GM21381 (cell line): ENCODE results near the gene CCDC102A.

Experiments used
- ATAC-seq: cut with Tn5 transposase; IDR thresholded peaks from one replicate; pipeline ENCODE4 v1.9.1; 2021; ENCODE audit warnings: mild to moderate bottlenecking, moderate library complexity; ENCODE audit not compliant: unreplicated experiment

The CCDC102A gene

GRCh38 chr16:57479976-57480753 is 56.2 kb downstream of the CCDC102A start:
- no peak for ATAC-seq

- no peak for ATAC-seq
Observed at GRCh38 chr16:57479205-57479975, 57.0 kb downstream of the CCDC102A start.

GRCh38 chr16:57478396-57479204 is 57.8 kb downstream of the CCDC102A start:
- no peak for ATAC-seq

- no peak for ATAC-seq
Observed at GRCh38 chr16:57477531-57478202, 58.7 kb downstream of the CCDC102A start.

- ATAC-seq, result no peak
Observed at GRCh38 chr16:57476546-57477410, 59.6 kb downstream of the CCDC102A start.

- peak; percentile 92 for ATAC-seq
Observed at GRCh38 chr16:57475711-57476339, 60.5 kb downstream of the CCDC102A start.

GRCh38 chr16:57474671-57475661 is 61.4 kb downstream of the CCDC102A start:
- ATAC-seq, result no peak

- no peak for ATAC-seq
Observed at GRCh38 chr16:57473906-57474305, 62.5 kb downstream of the CCDC102A start.

- ATAC-seq, result no peak
Observed at GRCh38 chr16:57473176-57473840, 63.1 kb downstream of the CCDC102A start.

GRCh38 chr16:57472665-57473060 is 63.7 kb downstream of the CCDC102A start:
- no peak for ATAC-seq

GRCh38 chr16:57471852-57472664 is 64.3 kb downstream of the CCDC102A start:
- no peak for ATAC-seq

GRCh38 chr16:57471209-57471608 is 65.2 kb downstream of the CCDC102A start:
- no peak for ATAC-seq

GRCh38 chr16:57470711-57471110 is 65.7 kb downstream of the CCDC102A start:
- ATAC-seq, result no peak

- ATAC-seq, result no peak
Observed at GRCh38 chr16:57469917-57470470, 66.4 kb downstream of the CCDC102A start.

GRCh38 chr16:57469046-57469445 is 67.3 kb downstream of the CCDC102A start:
- ATAC-seq, result no peak

GRCh38 chr16:57468346-57468745 is 68.0 kb downstream of the CCDC102A start:
- no peak for ATAC-seq
